Right forelimb (tissue), 1 donor: Measurements from ENCODE around the gene ZNF212.

Experiments
- DNase-seq: peaks from one replicate; pipeline ENCODE4 v3.0.0-alpha.2; 2018

Gene ZNF212

GRCh38 chr7:149289262-149289661, 49.8 kb downstream of the ZNF212 start:
- no peak for DNase-seq

- DNase-seq: no peak
Observed at GRCh38 chr7:149289856-149290255, 50.4 kb downstream of the ZNF212 start.

GRCh38 chr7:149291036-149291780, 51.8 kb downstream of the ZNF212 start:
- no peak for DNase-seq

GRCh38 chr7:149291781-149292461, 52.5 kb downstream of the ZNF212 start:
- DNase-seq: no peak

- no peak for DNase-seq
Observed at GRCh38 chr7:149292462-149292823, 53.0 kb downstream of the ZNF212 start.

- DNase-seq: no peak
Observed at GRCh38 chr7:149293338-149293737, 53.9 kb downstream of the ZNF212 start.

- no peak for DNase-seq
Observed at GRCh38 chr7:149293946-149294633, 54.6 kb downstream of the ZNF212 start.

- no peak for DNase-seq
Observed at GRCh38 chr7:149294634-149295480, 55.4 kb downstream of the ZNF212 start.

- no peak for DNase-seq
Observed at GRCh38 chr7:149295481-149295850, 56.0 kb downstream of the ZNF212 start.

GRCh38 chr7:149296368-149296767, 56.9 kb downstream of the ZNF212 start:
- no peak for DNase-seq

- DNase-seq: no peak
Observed at GRCh38 chr7:149297034-149297755, 57.7 kb downstream of the ZNF212 start.

GRCh38 chr7:149300620-149301285, 61.3 kb downstream of the ZNF212 start:
- no peak for DNase-seq

GRCh38 chr7:149302222-149302621, 62.8 kb downstream of the ZNF212 start:
- no peak for DNase-seq

GRCh38 chr7:149302865-149303264, 63.4 kb downstream of the ZNF212 start:
- no peak for DNase-seq

- no peak for DNase-seq
Observed at GRCh38 chr7:149304006-149304405, 64.6 kb downstream of the ZNF212 start.
